Psoas muscle (tissue), 8 donors: ENCODE data around the gene TRMT10A. TPM values are rescaled to one million over a fixed set of nuclear protein-coding genes. Genes with fewer than 3 reads are reported as not detected.

Experiments
- ATAC-seq, 4 donors: fragments of 200-7000 bp; cut with Tn5 transposase; one replicate each; pipeline ENCODE4 v1.9.1; 2020; ENCODE audit warnings: moderate library complexity in 3 of 4, mild to moderate bottlenecking in 2 of 4
- DNase-seq, 2 donors: peaks; one replicate each; pipeline ENCODE4 v3.0.0-alpha.2; 2020
- H3K27ac ChIP-seq: fragments of 200-600 bp; one replicate; pipeline ENCODE4 v1.8.0; 2022
- H3K27me3 ChIP-seq, 3 donors: fragments of 200-600 bp in 1 of 3; one replicate each; pipeline versions ENCODE4 v1.6.1 to v1.8.0; 2013 to 2022; ENCODE audit warnings: low read length in 2 of 3, mild to moderate bottlenecking in 2 of 3, moderate library complexity in 1 of 3; ENCODE audit not compliant: insufficient read depth in 3 of 3
- H3K36me3 ChIP-seq, 2 donors: fragments of 200-600 bp in 1 of 2; one replicate each; pipeline versions ENCODE4 v1.6.1 to v1.8.0; 2013 to 2022; ENCODE audit warnings: low read depth in 1 of 2, mild to moderate bottlenecking in 1 of 2, moderate library complexity in 1 of 2; ENCODE audit not compliant: insufficient read depth in 1 of 2
- H3K4me1 ChIP-seq: fragments of 200-600 bp; one replicate; pipeline ENCODE4 v1.8.0; 2022
- H3K4me3 ChIP-seq: fragments of 200-600 bp; one replicate; pipeline ENCODE4 v1.8.0; 2022; ENCODE audit warnings: mild to moderate bottlenecking
- H3K9me3 ChIP-seq: fragments of 200-600 bp; one replicate; pipeline ENCODE4 v1.8.0; 2022
- CTCF ChIP-seq: fragments of 200-600 bp; IDR thresholded peaks from one replicate; pipeline ENCODE4 v1.8.0; 2022; ENCODE audit warnings: antibody characterized with exemption
- WGBS, 3 donors: extraction: QIAGEN DNeasy Blood & Tissue Kit; methylation state at CpG; one replicate each; pipeline versions ENCODE4 v1.1.6 to v1.1.7; 2013; 5-methylcytosine and 5-hydroxymethylcytosine counted together
- intact Hi-C, 2 donors: fragments of 100-400 bp; cut with DNase I; formaldehyde crosslinking; loops; one replicate each; pipeline versions ENCODE4 v1.11.0 to v1.14.2; 2022
- polyA plus RNA-seq, 3 donors: library from polyadenylated mRNA; stranded (reverse); fragments of 200-250 nt; gene quantifications; one replicate each; pipeline ENCODE4 v1.2.3, GENCODE V29; 2013
- total RNA-seq, 4 donors: library from RNA; stranded (reverse); fragmentation: NEBNext Ultra II Directional in 2 of 4; extraction: Animal tissue kit (Norgen Biotek cat#: 25700) in 2 of 4; gene quantifications; one replicate each; pipeline versions ENCODE4 v1.2.1 to v1.2.4, GENCODE V29; 2021 to 2023
- donor health status: healthy with polysubstance abuse.
- donor health status: DM: no; HTN: no; CAD: no; lungs with moderate emphysema.
- donor health status: Bipolar disorder and iron deficiency.
- donor health status: healthy.
- donor health status: DM: yes; HTN: yes; CAD: no.
- donor health status: DM: no; HTN: no; CAD: no.
- donor health status: DM: no; HTN: no; CAD: no.
- donor health status: DM: yes; HTN: yes; CAD: no.

TRMT10A gene
- total and polyA plus RNA-seq, 7 donors, result 2.1 to 7.2 (median 4.5) TPM

GRCh38 chr4:99585516-99585915 is 21.7 kb upstream of the TRMT10A start:
- no peaks in the 10 kb centered on the region for H3K27me3 ChIP-seq
- H3K27ac ChIP-seq, result no peak overlapping the region
- no peak for DNase-seq
- 94 to 98% (median 96%) methylated on average over 1 of the region's 1 CpG for WGBS, 3 donors
- intact Hi-C loops, result no loop called here
- no peak for ATAC-seq
- H3K36me3 ChIP-seq, result no peaks in the 10 kb centered on the region
- no peak for TF ChIP-seq CTCF
- H3K4me1 ChIP-seq, result peaks cover 18% of the 10 kb centered on the region
- no peaks in the 10 kb centered on the region for H3K9me3 ChIP-seq
- no peak overlapping the region for H3K4me3 ChIP-seq

- intact Hi-C loops, result no loop called here
- H3K9me3 ChIP-seq, result no peaks in the 10 kb centered on the region
- TF ChIP-seq CTCF, result no peak
- H3K36me3 ChIP-seq, result no peaks in the 10 kb centered on the region
- no peak for DNase-seq
- WGBS, 3 donors, result 76 to 98% (median 87%) methylated on average over 2 of the region's 2 CpGs
- H3K27me3 ChIP-seq, result no peaks in the 10 kb centered on the region
- H3K4me1 ChIP-seq, result peaks cover 10% of the 10 kb centered on the region
- ATAC-seq, result no peak
- no peak overlapping the region for H3K27ac ChIP-seq
- no peak overlapping the region for H3K4me3 ChIP-seq
Observed at GRCh38 chr4:99578714-99579113, 14.9 kb upstream of the TRMT10A start.

- intact Hi-C loops, result loop anchor here in 1 of 2 donors (5.0 kb wide), 2 partner anchors 33 to 48 kb away; no protein-coding TSS in a partner anchor
- 83 to 87% (median 86%) methylated on average over 3 of the region's 3 CpGs for WGBS, 3 donors
- Histone ChIP-seq H3K27ac (peak within 1 kb of the TSS; percentile 57), H3K4me3 (peak within 1 kb of the TSS; percentile 5), H3K36me3 (no peaks in the 10 kb centered on the region), H3K4me1 (peaks cover 14% of the 10 kb centered on the region), H3K9me3 (no peaks in the 10 kb centered on the region), H3K27me3 (no peaks in the 10 kb centered on the region)
- no peak for ATAC-seq
- no peak for TF ChIP-seq CTCF
- DNase-seq, result no peak
Observed at GRCh38 chr4:99574530-99575324, 10.9 kb upstream of the TRMT10A start, which contains the start of gene MTTP. Gene MTTP (plus strand): TSS chr4:99574824. CDS start chr4:99574910, 86 bp downstream.

GRCh38 chr4:99573735-99574368 is 10.0 kb upstream of the TRMT10A start:
- DNase-seq (no peak), ATAC-seq (peak in 3 of 4 donors; percentile 71 to 90 (median 88))
- H3K4me1 ChIP-seq, result peaks cover 14% of the 10 kb centered on the region
- TF ChIP-seq CTCF, result no peak
- H3K27ac ChIP-seq, result peak overlapping the region; percentile 57
- WGBS, 3 donors, result 23 to 50% (median 48%) methylated on average over 1 of the region's 1 CpG
- intact Hi-C loops, result loop anchor here in 1 of 2 donors (5.0 kb wide), 2 partner anchors 33 to 48 kb away; no protein-coding TSS in a partner anchor
- H3K4me3 ChIP-seq, result peak overlapping the region; percentile 5
- no peaks in the 10 kb centered on the region for H3K27me3 ChIP-seq
- H3K36me3 ChIP-seq, result no peaks in the 10 kb centered on the region
- no peaks in the 10 kb centered on the region for H3K9me3 ChIP-seq
